IMR-90 (cell line): ENCODE data around the gene GPX3. TPM values are rescaled to one million over a fixed set of nuclear protein-coding genes. Genes with fewer than 3 reads are reported as not detected.

Experiments used
- ATAC-seq: fragments of 200-7000 bp; cut with Tn5 transposase; 2 replicates; pipeline ENCODE4 v1.9.1; 2020; ENCODE audit warnings: low read depth, mild to moderate bottlenecking, moderate library complexity
- BruUV-seq: library from RNA; stranded (reverse); fragments of 400-500 nt; replicated peaks from 2 replicates; lab custom pipeline; 2021; lab: Mats Ljungman, UMichigan
- CTCF ChIA-PET: fragments of 300-600 bp; formaldehyde crosslinking; extraction: SDS; loops from one replicate; lab custom pipeline; 2021; ENCODE audit warnings: antibody characterized with exemption; lab: Yijun Ruan, JAX
- POLR2A ChIA-PET: fragments of 300-600 bp; sonication (Branson Sonifier 250); formaldehyde crosslinking; loops from one replicate; lab custom pipeline; 2022; ENCODE audit warnings: antibody characterized with exemption; ENCODE audit not compliant: unreplicated experiment; lab: Charles Lee
- DNase-seq: peaks from one replicate; pipeline ENCODE4 v3.0.0; 2013
- H2AFZ ChIP-seq: replicated peaks from 2 replicates; pipeline ENCODE3; 2013; ENCODE audit warnings: low read length, mild to moderate bottlenecking; ENCODE audit not compliant: poor library complexity
- H2AK5ac ChIP-seq: 2 replicates; pipeline ENCODE4 v1.6.1; 2013; ENCODE audit warnings: low read depth, low read length, inconsistent platforms
- H2AK9ac ChIP-seq: replicated peaks from 2 replicates; pipeline ENCODE3; 2013; ENCODE audit warnings: mild to moderate bottlenecking, low read depth, low read length, moderate library complexity; ENCODE audit not compliant: poor library complexity
- H2BK120ac ChIP-seq: 2 replicates; pipeline ENCODE4 v1.6.1; 2013; ENCODE audit warnings: low read depth, low read length, inconsistent platforms
- H2BK15ac ChIP-seq: 3 replicates; pipeline ENCODE4 v1.6.1; 2013; ENCODE audit warnings: low read depth, low read length, inconsistent platforms
- H2BK20ac ChIP-seq: 2 replicates; pipeline ENCODE4 v1.6.1; 2013; ENCODE audit warnings: low read depth, mild to moderate bottlenecking, inconsistent platforms, low read length, moderate library complexity
- H2BK5ac ChIP-seq: 2 replicates; pipeline ENCODE4 v1.6.1; 2013; ENCODE audit warnings: mild to moderate bottlenecking, low read depth, low read length, inconsistent platforms; ENCODE audit not compliant: poor library complexity, severe bottlenecking
- H3K14ac ChIP-seq: replicated peaks from 2 replicates; pipeline ENCODE4 v1.6.1; 2013; ENCODE audit warnings: low read depth, low read length, inconsistent platforms
- H3K18ac ChIP-seq: 2 replicates; pipeline ENCODE4 v1.6.1; 2013; ENCODE audit warnings: low read depth, low read length, control low read depth
- H3K23ac ChIP-seq: 2 replicates; pipeline ENCODE4 v1.6.1; 2013; ENCODE audit warnings: low read depth, low read length, inconsistent platforms
- H3K27ac ChIP-seq: 2 replicates; pipeline ENCODE4 v1.5.1; 2013; ENCODE audit warnings: mild to moderate bottlenecking, control low read depth, low read length; ENCODE audit not compliant: insufficient read depth
- H3K27me3 ChIP-seq: 2 replicates; pipeline ENCODE4 v1.6.1; 2013; ENCODE audit warnings: low read length; ENCODE audit not compliant: control insufficient read depth, insufficient read depth
- H3K36me3 ChIP-seq: 2 replicates; pipeline ENCODE4 v1.6.1; 2013; ENCODE audit warnings: low read length, mixed read lengths; ENCODE audit not compliant: control insufficient read depth, insufficient read depth
- H3K4ac ChIP-seq: 2 replicates; pipeline ENCODE4 v1.6.1; 2013; ENCODE audit warnings: low read depth, low read length, inconsistent platforms
- H3K4me1 ChIP-seq: 2 replicates; pipeline ENCODE4 v1.6.1; 2013; ENCODE audit warnings: low read length, mixed read lengths; ENCODE audit not compliant: control insufficient read depth, insufficient read depth
- H3K4me2 ChIP-seq: 2 replicates; pipeline ENCODE4 v1.6.1; 2013; ENCODE audit warnings: low read depth, mild to moderate bottlenecking, control low read depth, low read length, moderate library complexity
- H3K4me3 ChIP-seq: 2 replicates; pipeline ENCODE4 v1.5.1; 2013; ENCODE audit warnings: low read depth, mild to moderate bottlenecking, control low read depth, low read length, moderate library complexity; ENCODE audit not compliant: insufficient read depth
- H3K56ac ChIP-seq: 2 replicates; pipeline ENCODE4 v1.6.1; 2013; ENCODE audit warnings: low read length, inconsistent platforms; ENCODE audit not compliant: insufficient read depth; ENCODE audit errors: extremely low read depth
- H3K79me1 ChIP-seq, 2 experiments: 2 replicates each; pipeline ENCODE4 v1.6.1; 2013; ENCODE audit warnings: low read length in 2 of 2, inconsistent platforms in 1 of 2, low read depth in 1 of 2
- H3K9ac ChIP-seq: 2 replicates; pipeline ENCODE4 v1.6.1; 2013; ENCODE audit warnings: low read depth, low read length, control low read depth
- H3K9me1 ChIP-seq: 2 replicates; pipeline ENCODE4 v1.6.1; 2013; ENCODE audit warnings: low read length, inconsistent platforms; ENCODE audit not compliant: insufficient read depth
- H3K9me3 ChIP-seq: 2 replicates; pipeline ENCODE4 v1.6.1; 2013; ENCODE audit warnings: low read length; ENCODE audit not compliant: control insufficient read depth, insufficient read depth
- H4K20me1 ChIP-seq: 2 replicates; pipeline ENCODE4 v1.6.1; 2013; ENCODE audit warnings: low read length, inconsistent platforms; ENCODE audit not compliant: insufficient read depth
- H4K5ac ChIP-seq: 2 replicates; pipeline ENCODE4 v1.6.1; 2013; ENCODE audit warnings: mild to moderate bottlenecking, low read depth, low read length, control low read depth
- H4K8ac ChIP-seq, 2 experiments: 2 replicates each; pipeline ENCODE4 v1.6.1; 2013; ENCODE audit warnings: low read depth in 2 of 2, low read length in 2 of 2, control low read depth in 1 of 2, inconsistent platforms in 1 of 2
- H4K91ac ChIP-seq: 2 replicates; pipeline ENCODE4 v1.6.1; 2013; ENCODE audit warnings: low read depth, low read length, inconsistent platforms; ENCODE audit not compliant: insufficient read depth
- BHLHE40 ChIP-seq: fragments of 150-350 bp; IDR thresholded peaks from 2 replicates; pipeline ENCODE4 v1.6.1; 2016; ENCODE audit warnings: mild to moderate bottlenecking, low read depth, low read length
- CEBPB ChIP-seq: IDR thresholded peaks from 2 replicates; pipeline ENCODE4 v1.6.1; 2012; ENCODE audit warnings: low read depth, low read length, improper control_type of control experiment
- CHD1 ChIP-seq: IDR thresholded peaks from 2 replicates; pipeline ENCODE4 v1.6.1; 2012; ENCODE audit warnings: low read depth, low read length, improper control_type of control experiment
- CTCF ChIP-seq: conservative IDR thresholded peaks from 2 replicates; pipeline ENCODE4 v1.5.1; 2012; ENCODE audit warnings: mild to moderate bottlenecking, low read depth, low read length, improper control_type of control experiment
- ELK1 ChIP-seq: fragments of 150-350 bp; IDR thresholded peaks from 2 replicates; pipeline ENCODE4 v1.6.1; 2016; ENCODE audit warnings: low read depth, mild to moderate bottlenecking, low read length, moderate library complexity, borderline replicate concordance
- MAFK ChIP-seq: IDR thresholded peaks from 2 replicates; pipeline ENCODE4 v1.6.1; 2012; ENCODE audit warnings: low read depth, low read length, improper control_type of control experiment
- MAZ ChIP-seq: IDR thresholded peaks from 2 replicates; pipeline ENCODE4 v1.6.1; 2012; ENCODE audit warnings: low read depth, mild to moderate bottlenecking, low read length, improper control_type of control experiment, moderate library complexity, borderline replicate concordance
- MXI1 ChIP-seq: IDR thresholded peaks from 2 replicates; pipeline ENCODE4 v1.6.1; 2012; ENCODE audit warnings: low read depth, mild to moderate bottlenecking, low read length, moderate library complexity, borderline replicate concordance
- NFE2L2 ChIP-seq: fragments of 150-350 bp; IDR thresholded peaks from 2 replicates; pipeline ENCODE4 v1.6.1; 2016; ENCODE audit warnings: low read depth, mild to moderate bottlenecking, low read length
- RAD21 ChIP-seq: IDR thresholded peaks from 2 replicates; pipeline ENCODE4 v1.6.1; 2012; ENCODE audit warnings: low read length, improper control_type of control experiment
- RCOR1 ChIP-seq: IDR thresholded peaks from 2 replicates; pipeline ENCODE4 v1.6.1; 2012; ENCODE audit warnings: mild to moderate bottlenecking, low read length, improper control_type of control experiment; ENCODE audit not compliant: insufficient replicate concordance
- RFX5 ChIP-seq: IDR thresholded peaks from 2 replicates; pipeline ENCODE4 v1.8.0; 2012; ENCODE audit warnings: low read depth, mild to moderate bottlenecking, low read length, moderate library complexity
- SMC3 ChIP-seq: fragments of 150-350 bp; IDR thresholded peaks from 2 replicates; pipeline ENCODE4 v1.6.1; 2016; ENCODE audit warnings: low read depth, mild to moderate bottlenecking, antibody characterized with exemption, low read length, moderate library complexity
- WGBS, 2 experiments: methylation state at CpG; one replicate each; pipeline versions ENCODE4 v1.1.5 to v1.1.7; 2013; ENCODE audit warnings: missing lambda C conversion rate in 2 of 2; ENCODE audit not compliant: insufficient read length in 1 of 2; ENCODE audit errors: extremely low coverage in 2 of 2; 5-methylcytosine and 5-hydroxymethylcytosine counted together
- dilution Hi-C: fragments of 300-500 bp; cut with HindIII; formaldehyde crosslinking; loops from one replicate; pipeline ENCODE4 v1.14.3; 2018; ENCODE audit warnings: low sequenced_read_pairs; ENCODE audit not compliant: unreplicated experiment
- in situ Hi-C: fragments of 300-500 bp; cut with MboI; formaldehyde crosslinking; loops from 3 replicates; pipeline ENCODE4 v1.14.3; 2019; ENCODE audit warnings: low sequenced_read_pairs, inconsistent platforms, mixed read lengths
- intact Hi-C: fragments of 100-400 bp; cut with micrococcal nuclease; formaldehyde crosslinking; loops from 2 replicates; pipeline ENCODE4 v1.10.0; 2022
- polyA plus RNA-seq, 3 experiments: library from polyadenylated mRNA; depleted of rRNA; stranded (reverse); fragments of >200 nt; gene quantifications; 2 replicates each; pipeline ENCODE4 v1.2.3, GENCODE V29; 2012; ENCODE audit warnings: low replicate concordance in 1 of 3
- total RNA-seq: library from RNA; depleted of rRNA; stranded (reverse); fragments of >200 nt; gene quantifications from 2 replicates; pipeline ENCODE4 v1.2.3, GENCODE V29; 2012

Gene GPX3
- total and polyA plus RNA-seq, 2 of the 4 experiments (the other 2 are of a cell fraction) = 0.36 to 1.0 TPM

- Histone ChIP-seq H3K23ac (no peak overlapping the region), H3K36me3 (no peaks in the 10 kb centered on the region), H2AFZ (no peak overlapping the region), H3K79me1 (no peaks in the 10 kb centered on the region), H2BK15ac (no peak overlapping the region; the same call in 2 of the 3 replicates), H3K9me3 (no peaks in the 10 kb centered on the region), H2AK9ac (peak overlapping the region; percentile 34), H4K5ac (peak overlapping the region; percentile 50; the same call in 1 of the 2 replicates), H3K14ac (no peak overlapping the region; the same call in 1 of the 2 replicates), H4K91ac (0 out of 2 replicates have a peak overlapping the region, but pooled peaks have one; percentile 32), H3K9ac (peak overlapping the region; percentile 42; the same call in 1 of the 2 replicates), H3K18ac (peak overlapping the region; percentile 69; the same call in 1 of the 2 replicates), H2BK120ac (peak overlapping the region; percentile 41; the same call in 1 of the 2 replicates), H3K27ac (peak overlapping the region; percentile 89; the same call in 1 of the 2 replicates), H2AK5ac (peak overlapping the region; percentile 73; the same call in 1 of the 2 replicates), H2BK20ac (peak overlapping the region; percentile 77; the same call in 1 of the 2 replicates), H2BK5ac (no peak overlapping the region), H3K4ac (peak overlapping the region; percentile 64; the same call in 1 of the 2 replicates), H3K27me3 (0 out of 2 replicates have a peak, but pooled peaks cover 2% of the 10 kb centered on the region), H3K9me1 (peaks cover 7% of the 10 kb centered on the region; the same call in 1 of the 2 replicates), H4K20me1 (no peaks in the 10 kb centered on the region), H3K4me3 (no peak overlapping the region), H4K8ac (no peak overlapping the region; a peak in 1 of 4 replicates), H3K56ac (no peak overlapping the region), H3K4me1 (peaks cover 12% of the 10 kb centered on the region; the same call in 1 of the 2 replicates), H3K4me2 (peak overlapping the region; percentile 41; the same call in 1 of the 2 replicates)
- in situ Hi-C loops = no loop called here
- ATAC-seq (peak; percentile 30), DNase-seq (no peak)
- no CpG with 5 or more reads among the region's 5 CpGs for WGBS, 2 experiments
- dilution Hi-C loops = no loop called here
- ChIA-PET POLR2A (interaction anchor here (1.4 kb wide), 1 partner anchor 152 kb away, joined by 5 read pairs; the partner anchor contains the start of gene ANXA6), CTCF (interaction anchor here (0.8 to 1.6 kb wide), 4 partner anchors 10 to 159 kb away, joined by 3 to 5 read pairs (median 3); no protein-coding TSS in a partner anchor)
- intact Hi-C loops = no loop called here
- no TSS peak for BruUV-seq
- TF ChIP-seq RAD21 (no peak), MXI1 (no peak), ELK1 (no peak), CEBPB (no peak), NFE2L2 (no peak), RFX5 (no peak), CHD1 (no peak), SMC3 (no peak), RCOR1 (no peak), CTCF (no peak), MAZ (no peak), BHLHE40 (no peak), MAFK (no peak)
Measured at GRCh38 chr5:151005187-151005949, 15.0 kb upstream of the GPX3 start.
